ENCODE data around the gene MDM1.

The MDM1 gene

DNA sequence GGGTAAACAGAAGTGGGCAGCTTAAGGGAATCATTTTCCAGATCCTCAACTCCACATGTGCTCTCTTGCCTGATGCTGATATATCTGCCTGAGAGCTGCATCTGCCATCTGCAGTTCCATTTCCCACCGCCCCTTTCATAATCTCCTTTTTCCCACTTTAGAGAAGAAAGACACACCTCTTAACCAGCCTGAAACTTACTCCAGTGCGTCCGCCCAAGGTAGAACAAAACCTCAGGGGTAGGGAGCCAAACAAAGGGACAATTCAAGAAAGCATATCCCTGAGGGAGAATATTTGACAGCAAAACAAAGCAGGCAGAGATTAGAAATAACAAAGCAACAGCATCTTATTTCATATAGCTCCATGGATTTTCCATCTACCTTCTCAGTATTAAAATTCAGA is 4.3 kb downstream of the MDM1 start:
- H3K4me3 ChIP-seq (replicated peaks in 1 of 2; ENCODE audit: low read depth in 2 of 2, low read length in 2 of 2) = no peak overlapping the region
- TF ChIP-seq, protein P1, sequence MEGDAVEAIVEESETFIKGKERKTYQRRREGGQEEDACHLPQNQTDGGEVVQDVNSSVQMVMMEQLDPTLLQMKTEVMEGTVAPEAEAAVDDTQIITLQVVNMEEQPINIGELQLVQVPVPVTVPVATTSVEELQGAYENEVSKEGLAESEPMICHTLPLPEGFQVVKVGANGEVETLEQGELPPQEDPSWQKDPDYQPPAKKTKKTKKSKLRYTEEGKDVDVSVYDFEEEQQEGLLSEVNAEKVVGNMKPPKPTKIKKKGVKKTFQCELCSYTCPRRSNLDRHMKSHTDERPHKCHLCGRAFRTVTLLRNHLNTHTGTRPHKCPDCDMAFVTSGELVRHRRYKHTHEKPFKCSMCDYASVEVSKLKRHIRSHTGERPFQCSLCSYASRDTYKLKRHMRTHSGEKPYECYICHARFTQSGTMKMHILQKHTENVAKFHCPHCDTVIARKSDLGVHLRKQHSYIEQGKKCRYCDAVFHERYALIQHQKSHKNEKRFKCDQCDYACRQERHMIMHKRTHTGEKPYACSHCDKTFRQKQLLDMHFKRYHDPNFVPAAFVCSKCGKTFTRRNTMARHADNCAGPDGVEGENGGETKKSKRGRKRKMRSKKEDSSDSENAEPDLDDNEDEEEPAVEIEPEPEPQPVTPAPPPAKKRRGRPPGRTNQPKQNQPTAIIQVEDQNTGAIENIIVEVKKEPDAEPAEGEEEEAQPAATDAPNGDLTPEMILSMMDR (IDR thresholded peaks at IDR 0.05; ENCODE audit: low read depth, low read length) = no peak
- no peak for DNase-seq (ENCODE audit: low read depth in 2 of 2)

DNA sequence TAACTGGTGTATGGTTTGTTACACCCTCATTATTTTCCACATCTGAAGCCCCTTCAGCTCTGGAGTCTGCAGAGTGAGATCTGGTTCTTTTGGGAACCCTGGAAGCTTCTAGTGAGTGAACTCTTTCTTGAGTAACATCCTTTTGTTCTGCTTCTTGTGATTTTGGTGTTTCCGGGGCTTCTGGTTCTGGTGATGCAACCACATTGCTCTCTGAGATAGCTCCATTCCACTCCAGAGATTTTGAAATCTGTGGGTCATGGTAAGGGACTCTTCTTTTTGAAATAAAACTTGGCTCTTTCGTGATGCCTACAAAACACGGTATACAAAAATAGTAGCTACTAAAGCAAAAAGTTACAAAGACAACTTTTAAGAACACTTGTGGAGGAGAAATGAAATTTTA is 5.4 kb downstream of the MDM1 start:
- H3K4me3 ChIP-seq (replicated peaks in 1 of 2; ENCODE audit: low read depth in 2 of 2, low read length in 2 of 2) = no peak overlapping the region
- peak in 1 of 2 donors; percentile 6 for DNase-seq (ENCODE audit: low read depth in 2 of 2)
- TF ChIP-seq, protein P1 (IDR thresholded peaks at IDR 0.05; ENCODE audit: low read depth, low read length) = no peak

DNA sequence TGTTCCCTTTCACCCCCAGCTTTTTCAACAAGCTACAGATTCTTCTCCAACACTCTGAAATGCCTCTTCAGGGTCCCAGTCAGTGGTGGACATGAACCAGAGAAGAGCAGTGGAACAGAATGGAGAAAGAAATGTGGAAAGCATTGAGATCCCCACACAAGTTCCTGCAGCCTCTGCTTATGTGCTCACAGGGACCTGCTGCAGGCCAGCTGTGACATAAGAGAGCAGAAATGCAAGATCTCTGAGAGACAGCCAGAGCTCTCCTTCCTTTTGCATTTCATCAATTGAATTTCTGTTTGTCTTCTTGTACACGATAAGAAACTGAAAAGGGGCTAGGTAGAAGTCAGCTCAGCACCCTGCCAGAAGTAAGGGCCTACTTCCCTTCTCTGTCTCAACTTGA is 6.2 kb downstream of the MDM1 start:
- no peak overlapping the region for H3K4me3 ChIP-seq (replicated peaks in 1 of 2; ENCODE audit: low read depth in 2 of 2, low read length in 2 of 2)
- DNase-seq (ENCODE audit: low read depth in 2 of 2) = no peak
- TF ChIP-seq, protein P1 (IDR thresholded peaks at IDR 0.05; ENCODE audit: low read depth, low read length) = no peak

DNA sequence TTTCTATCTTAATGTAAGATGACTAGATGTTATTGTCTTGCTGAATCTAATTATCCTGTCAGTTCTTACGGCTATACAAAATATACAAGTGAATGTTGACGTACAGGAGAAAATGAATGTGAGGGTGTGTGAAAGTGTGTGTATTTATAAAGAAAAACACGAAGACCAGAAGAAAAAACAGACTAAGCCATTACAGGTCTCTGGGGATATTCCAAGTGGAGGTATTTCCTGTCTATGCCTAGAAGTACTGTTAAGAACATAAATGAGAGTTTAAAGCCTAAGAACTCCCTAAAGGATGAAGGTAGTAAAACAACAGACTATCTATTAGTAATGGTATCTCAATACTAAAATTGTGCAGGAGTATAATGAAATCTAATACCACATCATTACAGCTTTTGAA is 7.6 kb downstream of the MDM1 start:
- no peak overlapping the region for H3K4me3 ChIP-seq (replicated peaks in 1 of 2; ENCODE audit: low read depth in 2 of 2, low read length in 2 of 2)
- peak in 1 of 2 donors; percentile 53 for DNase-seq (ENCODE audit: low read depth in 2 of 2)
- TF ChIP-seq, protein P1 (IDR thresholded peaks at IDR 0.05; ENCODE audit: low read depth, low read length) = no peak

DNA sequence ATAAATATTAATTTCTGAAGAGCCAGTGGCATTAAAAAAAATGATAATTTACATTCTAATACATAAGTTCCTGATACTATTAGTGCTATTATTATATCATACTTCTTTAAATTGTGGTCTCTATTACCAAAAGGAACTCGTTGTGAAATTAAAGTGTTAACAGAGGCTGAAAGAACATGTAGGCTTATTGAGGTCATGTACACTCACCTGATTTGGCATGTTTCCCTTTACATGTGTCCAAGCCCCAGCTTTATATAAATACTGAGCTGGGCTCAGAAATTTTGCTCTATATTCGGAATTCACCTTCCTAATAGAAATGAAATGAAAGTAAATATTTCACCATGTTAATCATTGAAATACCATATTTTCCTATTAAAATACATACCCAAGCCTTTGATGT is 11.0 kb downstream of the MDM1 start:
- no peak overlapping the region for H3K4me3 ChIP-seq (replicated peaks in 1 of 2; ENCODE audit: low read depth in 2 of 2, low read length in 2 of 2)
- TF ChIP-seq, protein P1 (IDR thresholded peaks at IDR 0.05; ENCODE audit: low read depth, low read length) = no peak
- no peak for DNase-seq (ENCODE audit: low read depth in 2 of 2)

DNA sequence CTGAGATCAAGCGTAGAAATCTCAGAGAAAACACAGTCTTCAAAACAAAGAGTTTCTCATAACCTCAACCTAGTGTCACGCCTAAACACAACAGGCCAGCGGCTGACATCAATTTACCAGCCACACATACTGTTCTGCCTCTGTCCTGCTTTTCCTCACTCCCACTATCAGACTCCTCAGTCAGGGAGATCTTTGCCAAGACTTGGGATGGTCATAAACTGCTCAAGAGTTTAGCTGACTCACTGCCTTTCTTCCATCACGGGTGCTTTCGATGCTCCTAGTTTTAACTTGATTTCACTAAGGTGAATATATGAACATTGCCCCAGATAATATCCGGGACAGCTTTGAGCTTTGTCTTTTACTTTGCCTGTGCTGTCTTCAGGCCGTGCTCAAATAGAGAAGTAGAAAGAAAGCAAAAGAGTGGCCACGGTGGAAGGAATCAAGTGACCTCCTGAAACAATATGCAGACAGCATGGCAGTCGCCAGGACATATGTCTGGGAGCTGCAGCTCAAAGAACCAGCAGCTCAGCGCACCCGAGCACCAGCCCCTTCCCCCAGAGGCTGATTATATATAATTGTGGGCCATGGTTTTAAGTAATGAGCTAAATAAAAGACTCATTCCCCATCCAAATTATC is 12.1 kb downstream of the MDM1 start:
- TF ChIP-seq, protein P1 (IDR thresholded peaks at IDR 0.05; ENCODE audit: low read depth, low read length) = no peak
- DNase-seq (ENCODE audit: low read depth in 2 of 2) = peak; percentile 68 to 93

More for the DNA sequence above, 12.1 kb downstream of the MDM1 start:
- H3K4me3 ChIP-seq (replicated peaks in 1 of 2; ENCODE audit: low read depth in 2 of 2, low read length in 2 of 2) = no peak overlapping the region

Measured in cardiac fibroblast (primary cell).